GM18870 (cell line): Measurements from ENCODE around the gene NTMT2.
"Not testable (repeated sequence)": the region's sequence is repeated elsewhere in the genome, so short reads cannot be mapped to it uniquely, and the experiment has no call there.

Experiments
- ATAC-seq: cut with Tn5 transposase; IDR thresholded peaks from one replicate; pipeline ENCODE4 v1.9.1; 2021; ENCODE audit warnings: moderate library complexity; ENCODE audit not compliant: unreplicated experiment

NTMT2 gene

GRCh38 chr1:170145770-170146676 is at the start of gene NTMT2:
Gene NTMT2 (plus strand): TSS chr1:170145959. CDS start chr1:170146108, 149 bp downstream.
- no peak for ATAC-seq

GRCh38 chr1:170095976-170096748 is 49.6 kb upstream of the NTMT2 start:
- ATAC-seq, result no peak

- ATAC-seq, result no peak
These were observed 48.9 kb upstream of the NTMT2 start for GRCh38 chr1:170096806-170097340.

- no peak for ATAC-seq
These were observed 48.3 kb upstream of the NTMT2 start for GRCh38 chr1:170097449-170097948.

- ATAC-seq, result not testable (repeated sequence)
These were observed 32.6 kb upstream of the NTMT2 start for GRCh38 chr1:170113140-170113539.

- ATAC-seq, result no peak
These were observed 30.9 kb upstream of the NTMT2 start for GRCh38 chr1:170114906-170115305.

GRCh38 chr1:170122366-170122765 is 23.4 kb upstream of the NTMT2 start:
- ATAC-seq, result no peak

- no peak for ATAC-seq
These were observed 20.5 kb upstream of the NTMT2 start for GRCh38 chr1:170125269-170125668.

- ATAC-seq, result peak; percentile 97
These were observed 19.1 kb upstream of the NTMT2 start for GRCh38 chr1:170126696-170127095.

GRCh38 chr1:170131450-170131849 is 14.3 kb upstream of the NTMT2 start:
- ATAC-seq, result no peak

- ATAC-seq, result no peak
These were observed 13.8 kb upstream of the NTMT2 start for GRCh38 chr1:170131984-170132383.

GRCh38 chr1:170133766-170134495 is 11.8 kb upstream of the NTMT2 start:
- ATAC-seq, result no peak

- ATAC-seq, result no peak
These were observed 11.2 kb upstream of the NTMT2 start for GRCh38 chr1:170134521-170134920.

- no peak for ATAC-seq
These were observed 5.4 kb upstream of the NTMT2 start for GRCh38 chr1:170140371-170140770.

GRCh38 chr1:170145061-170145460 is 698 bp upstream of the NTMT2 start:
- ATAC-seq, result no peak

GRCh38 chr1:170146720-170147263 is 1.0 kb downstream of the NTMT2 start:
- no peak for ATAC-seq

GRCh38 chr1:170149241-170149640 is 3.5 kb downstream of the NTMT2 start:
- no peak for ATAC-seq

GRCh38 chr1:170150016-170150415 is 4.3 kb downstream of the NTMT2 start:
- ATAC-seq, result no peak

- ATAC-seq, result no peak
These were observed 5.2 kb downstream of the NTMT2 start for GRCh38 chr1:170150921-170151320.

GRCh38 chr1:170153417-170153816 is 7.7 kb downstream of the NTMT2 start:
- ATAC-seq, result no peak
